ENCODE measurements around the gene CDC40. TPM values are rescaled to one million over a fixed set of nuclear protein-coding genes. Genes with fewer than 3 reads are reported as not detected.

The CDC40 gene
- total RNA-seq, 1 experiment from 2014 or later = 37.0 TPM

- intact Hi-C loops (cut with micrococcal nuclease; ENCODE audit: unreplicated experiment) = no loop called here
- POLR2A ChIA-PET = no interaction called here
- in situ Hi-C loops (cut with HindIII; ENCODE audit: low pct_unique_long_range_greater_than_20kb, low sequenced_read_pairs) = no loop called here
Measured at GRCh38 chr6:110221738-110222137, 41.5 kb downstream of the CDC40 start.

GRCh38 chr6:110226261-110226660 lies 46.0 kb downstream of the CDC40 start:
- no peaks in the 10 kb centered on the region for H3K27me3 ChIP-seq (ENCODE audit: control insufficient read depth, insufficient read depth, low read length)
- in situ Hi-C loops (cut with HindIII; ENCODE audit: low pct_unique_long_range_greater_than_20kb, low sequenced_read_pairs) = no loop called here
- no TSS peak for BruUV-seq (replicated peaks)
- intact Hi-C loops (cut with micrococcal nuclease; ENCODE audit: unreplicated experiment) = no loop called here
- ChIA-PET POLR2A (interaction anchor here (0.6 kb wide), 1 partner anchor 194 kb away, joined by 3 read pairs; no protein-coding TSS in a partner anchor), CTCF (no interaction called here)
- no peaks in the 10 kb centered on the region for H3K9me3 ChIP-seq (ENCODE audit: control insufficient read depth, insufficient read depth, low read depth, low read length)
- no peak overlapping the region for H3K4me3 ChIP-seq (ENCODE audit: low read depth in 2 of 2, low read length in 2 of 2)
- TF ChIP-seq, protein P1, sequence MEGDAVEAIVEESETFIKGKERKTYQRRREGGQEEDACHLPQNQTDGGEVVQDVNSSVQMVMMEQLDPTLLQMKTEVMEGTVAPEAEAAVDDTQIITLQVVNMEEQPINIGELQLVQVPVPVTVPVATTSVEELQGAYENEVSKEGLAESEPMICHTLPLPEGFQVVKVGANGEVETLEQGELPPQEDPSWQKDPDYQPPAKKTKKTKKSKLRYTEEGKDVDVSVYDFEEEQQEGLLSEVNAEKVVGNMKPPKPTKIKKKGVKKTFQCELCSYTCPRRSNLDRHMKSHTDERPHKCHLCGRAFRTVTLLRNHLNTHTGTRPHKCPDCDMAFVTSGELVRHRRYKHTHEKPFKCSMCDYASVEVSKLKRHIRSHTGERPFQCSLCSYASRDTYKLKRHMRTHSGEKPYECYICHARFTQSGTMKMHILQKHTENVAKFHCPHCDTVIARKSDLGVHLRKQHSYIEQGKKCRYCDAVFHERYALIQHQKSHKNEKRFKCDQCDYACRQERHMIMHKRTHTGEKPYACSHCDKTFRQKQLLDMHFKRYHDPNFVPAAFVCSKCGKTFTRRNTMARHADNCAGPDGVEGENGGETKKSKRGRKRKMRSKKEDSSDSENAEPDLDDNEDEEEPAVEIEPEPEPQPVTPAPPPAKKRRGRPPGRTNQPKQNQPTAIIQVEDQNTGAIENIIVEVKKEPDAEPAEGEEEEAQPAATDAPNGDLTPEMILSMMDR (IDR thresholded peaks at IDR 0.05) = no peak
- TF ChIP-seq TCF7L2 (IDR thresholded peaks at IDR 0.05; ENCODE audit: low read depth, low read length) = no peak
- TF ChIP-seq SIN3A (IDR thresholded peaks at IDR 0.05; ENCODE audit: borderline replicate concordance, insufficient read depth, low read depth, low read length) = no peak
- TF ChIP-seq POLR2AphosphoS5 (IDR thresholded peaks at IDR 0.05; ENCODE audit: low read depth, low read length) = no peak
- TF ChIP-seq, protein P2, sequence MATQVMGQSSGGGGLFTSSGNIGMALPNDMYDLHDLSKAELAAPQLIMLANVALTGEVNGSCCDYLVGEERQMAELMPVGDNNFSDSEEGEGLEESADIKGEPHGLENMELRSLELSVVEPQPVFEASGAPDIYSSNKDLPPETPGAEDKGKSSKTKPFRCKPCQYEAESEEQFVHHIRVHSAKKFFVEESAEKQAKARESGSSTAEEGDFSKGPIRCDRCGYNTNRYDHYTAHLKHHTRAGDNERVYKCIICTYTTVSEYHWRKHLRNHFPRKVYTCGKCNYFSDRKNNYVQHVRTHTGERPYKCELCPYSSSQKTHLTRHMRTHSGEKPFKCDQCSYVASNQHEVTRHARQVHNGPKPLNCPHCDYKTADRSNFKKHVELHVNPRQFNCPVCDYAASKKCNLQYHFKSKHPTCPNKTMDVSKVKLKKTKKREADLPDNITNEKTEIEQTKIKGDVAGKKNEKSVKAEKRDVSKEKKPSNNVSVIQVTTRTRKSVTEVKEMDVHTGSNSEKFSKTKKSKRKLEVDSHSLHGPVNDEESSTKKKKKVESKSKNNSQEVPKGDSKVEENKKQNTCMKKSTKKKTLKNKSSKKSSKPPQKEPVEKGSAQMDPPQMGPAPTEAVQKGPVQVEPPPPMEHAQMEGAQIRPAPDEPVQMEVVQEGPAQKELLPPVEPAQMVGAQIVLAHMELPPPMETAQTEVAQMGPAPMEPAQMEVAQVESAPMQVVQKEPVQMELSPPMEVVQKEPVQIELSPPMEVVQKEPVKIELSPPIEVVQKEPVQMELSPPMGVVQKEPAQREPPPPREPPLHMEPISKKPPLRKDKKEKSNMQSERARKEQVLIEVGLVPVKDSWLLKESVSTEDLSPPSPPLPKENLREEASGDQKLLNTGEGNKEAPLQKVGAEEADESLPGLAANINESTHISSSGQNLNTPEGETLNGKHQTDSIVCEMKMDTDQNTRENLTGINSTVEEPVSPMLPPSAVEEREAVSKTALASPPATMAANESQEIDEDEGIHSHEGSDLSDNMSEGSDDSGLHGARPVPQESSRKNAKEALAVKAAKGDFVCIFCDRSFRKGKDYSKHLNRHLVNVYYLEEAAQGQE (IDR thresholded peaks at IDR 0.05; ENCODE audit: insufficient read depth in 1 of 2, low read depth in 2 of 2, low read length in 1 of 2) = no peak
- no peak overlapping the region for H3K27ac ChIP-seq (ENCODE audit: low read length)
- DNase-seq (ENCODE audit: low read depth, low spot score) = no peak
- H3K4me1 ChIP-seq (ENCODE audit: control insufficient read depth, insufficient read depth, low read length) = no peaks in the 10 kb centered on the region
- peaks cover 11% of the 10 kb centered on the region for H3K36me3 ChIP-seq (ENCODE audit: control insufficient read depth, insufficient read depth, low read length)
- no peak for ATAC-seq

More at GRCh38 chr6:110221738-110222137, 41.5 kb downstream of the CDC40 start:
- ATAC-seq (no peak), DNase-seq (ENCODE audit: low read depth, low spot score) (no peak)
- Histone ChIP-seq H3K27ac (ENCODE audit: low read length) (no peak overlapping the region), H3K4me3 (ENCODE audit: low read depth in 2 of 2, low read length in 2 of 2) (no peak overlapping the region), H3K27me3 (ENCODE audit: control insufficient read depth, insufficient read depth, low read length) (no peaks in the 10 kb centered on the region), H3K4me1 (ENCODE audit: control insufficient read depth, insufficient read depth, low read length) (no peaks in the 10 kb centered on the region), H3K36me3 (ENCODE audit: control insufficient read depth, insufficient read depth, low read length) (peaks cover 19% of the 10 kb centered on the region; the same call in 1 of the 2 replicates), H3K9me3 (ENCODE audit: control insufficient read depth, insufficient read depth, low read depth, low read length) (no peaks in the 10 kb centered on the region)
- no TSS peak for BruUV-seq (replicated peaks)
- TF ChIP-seq TCF7L2 (IDR thresholded peaks at IDR 0.05; ENCODE audit: low read depth, low read length) = no peak
- CTCF ChIA-PET = no interaction called here

GRCh38 chr6:110232450-110232849 lies 52.2 kb downstream of the CDC40 start:
- Histone ChIP-seq H3K4me1 (ENCODE audit: control insufficient read depth, insufficient read depth, low read length) (no peaks in the 10 kb centered on the region), H3K4me3 (ENCODE audit: low read depth in 2 of 2, low read length in 2 of 2) (no peak overlapping the region), H3K27me3 (ENCODE audit: control insufficient read depth, insufficient read depth, low read length) (no peaks in the 10 kb centered on the region), H3K27ac (ENCODE audit: low read length) (no peak overlapping the region), H3K9me3 (ENCODE audit: control insufficient read depth, insufficient read depth, low read depth, low read length) (no peaks in the 10 kb centered on the region), H3K36me3 (ENCODE audit: control insufficient read depth, insufficient read depth, low read length) (peaks cover 3% of the 10 kb centered on the region)
- DNase-seq (ENCODE audit: low read depth, low spot score) = no peak
- ChIA-PET CTCF (no interaction called here), POLR2A (no interaction called here)
- ATAC-seq = no peak
- intact Hi-C loops (cut with micrococcal nuclease; ENCODE audit: unreplicated experiment) = no loop called here
- BruUV-seq (replicated peaks) = no TSS peak
- TF ChIP-seq, protein P1 (IDR thresholded peaks at IDR 0.05) = no peak
- in situ Hi-C loops (cut with HindIII; ENCODE audit: low pct_unique_long_range_greater_than_20kb, low sequenced_read_pairs) = no loop called here
